Measurements from ENCODE around the gene MTHFD1. TPM values are rescaled to one million over a fixed set of nuclear protein-coding genes. Genes with fewer than 3 reads are reported as not detected.

MTHFD1 gene
- total and polyA plus RNA-seq, 2 donors (not counting 3 experiments of a cell fraction or from before 2014, with no cell fraction given), result 26.3 to 114 TPM

- H3K9ac ChIP-seq (replicated peaks; ENCODE audit: extremely low read depth, insufficient read depth, low read length), result no peak overlapping the region
- H3K27me3 ChIP-seq (ENCODE audit: control insufficient read depth in 2 of 2, insufficient read depth in 2 of 2, low read length in 2 of 2), result no peaks in the 10 kb centered on the region
- no peaks in the 10 kb centered on the region for H3K9me3 ChIP-seq (replicated peaks; ENCODE audit: control insufficient read depth, insufficient read depth, low read length)
- H2AFZ ChIP-seq (ENCODE audit: low read depth, low read length), result no peak overlapping the region
- dilution Hi-C loops (cut with MboI; ENCODE audit: extremely low pct_ligation_motif_present, low sequenced_read_pairs), result no loop called here
- no peak for FAIRE-seq
- H4K20me1 ChIP-seq (replicated peaks; ENCODE audit: control insufficient read depth, extremely low read depth, insufficient read depth, low read length), result no peaks in the 10 kb centered on the region
- CTCF ChIA-PET, result interaction anchor here (0.7 to 3.9 kb wide), 4 partner anchors 12 to 81 kb away, joined by 3 to 22 read pairs (median 4); no protein-coding TSS in a partner anchor
- no TSS peak for BruUV-seq (replicated peaks)
- no peak overlapping the region for H3K4me2 ChIP-seq (ENCODE audit: insufficient read depth, low read length)
- peaks cover 16% of the 10 kb centered on the region for H3K4me1 ChIP-seq (ENCODE audit: control insufficient read depth, extremely low read depth, insufficient read depth, low read length)
- no peaks in the 10 kb centered on the region for H3K79me2 ChIP-seq (ENCODE audit: control insufficient read depth, insufficient read depth, low read length)
- H3K9me1 ChIP-seq (replicated peaks; ENCODE audit: control insufficient read depth, extremely low read depth, insufficient read depth, low read length), result no peaks in the 10 kb centered on the region
- H3K27ac ChIP-seq (ENCODE audit: insufficient read depth, low read depth, low read length), result no peak overlapping the region
- POLR2A ChIA-PET, result interaction anchor here (0.7 kb wide), 1 partner anchor 423 kb away, joined by 8 read pairs; no protein-coding TSS in a partner anchor
- H3K36me3 ChIP-seq (ENCODE audit: control insufficient read depth in 2 of 2, extremely low read depth in 1 of 2, insufficient read depth in 2 of 2, low read length in 2 of 2), result peaks cover 4 to 14% of the 10 kb centered on the region in 2 experiments
- no peak overlapping the region for H3K4me3 ChIP-seq (replicated peaks in 1 of 3; ENCODE audit: insufficient read depth in 1 of 3, low read depth in 1 of 3, low read length in 3 of 3)
- DNase-seq (ENCODE audit: low read depth, low spot score), result no peak
- intact Hi-C loops (cut with micrococcal nuclease), result no loop called here
- TF ChIP-seq MAX (IDR thresholded peaks at IDR 0.05; ENCODE audit: insufficient read depth, insufficient read length), result no peak
Observed at GRCh38 chr14:64434528-64434927, 46.4 kb downstream of the MTHFD1 start.

GRCh38 chr14:64438181-64438841 lies 50.2 kb downstream of the MTHFD1 start:
- no peaks in the 10 kb centered on the region for H3K27me3 ChIP-seq (ENCODE audit: control insufficient read depth in 2 of 2, insufficient read depth in 2 of 2, low read length in 2 of 2)
- no peaks in the 10 kb centered on the region for H3K9me1 ChIP-seq (replicated peaks; ENCODE audit: control insufficient read depth, extremely low read depth, insufficient read depth, low read length)
- peak overlapping the region; percentile 53 for H3K27ac ChIP-seq (ENCODE audit: insufficient read depth, low read depth, low read length)
- intact Hi-C loops (cut with micrococcal nuclease), result no loop called here
- H3K4me2 ChIP-seq (ENCODE audit: insufficient read depth, low read length), result peak overlapping the region; percentile 57
- no peaks in the 10 kb centered on the region for H3K9me3 ChIP-seq (replicated peaks; ENCODE audit: control insufficient read depth, insufficient read depth, low read length)
- peak; percentile 79 for TF ChIP-seq FOS (IDR thresholded peaks at IDR 0.05; ENCODE audit: borderline replicate concordance, insufficient read depth, low read length)
- no peak for TF ChIP-seq MAX (IDR thresholded peaks at IDR 0.05; ENCODE audit: insufficient read depth, insufficient read length)
- no peak for TF ChIP-seq EZH2 (IDR thresholded peaks at IDR 0.05; ENCODE audit: borderline replicate concordance, low read depth, low read length, severe bottlenecking)
- peak; percentile 46 for TF ChIP-seq JUN (IDR thresholded peaks at IDR 0.05; ENCODE audit: borderline replicate concordance, insufficient read depth, insufficient read length, low read depth)
- no peak for TF ChIP-seq CTCF (IDR thresholded peaks at IDR 0.05; ENCODE audit: extremely low read depth in 1 of 2, insufficient read depth in 1 of 2, low read depth in 1 of 2, low read length in 2 of 2)
- no peak for TF ChIP-seq POLR2A (IDR thresholded peaks at IDR 0.05; ENCODE audit: low read depth, low read length)
- no peak for TF ChIP-seq POLR2AphosphoS5 (IDR thresholded peaks at IDR 0.05; ENCODE audit: insufficient read depth, low read depth, low read length)
- no peak for TF ChIP-seq MYC (IDR thresholded peaks at IDR 0.05; ENCODE audit: low read depth, low read length)
- no peak for TF ChIP-seq GATA2 (IDR thresholded peaks at IDR 0.05; ENCODE audit: insufficient read depth, insufficient read length, low read depth, low read length)
- dilution Hi-C loops (cut with MboI; ENCODE audit: extremely low pct_ligation_motif_present, low sequenced_read_pairs), result no loop called here
- peak overlapping the region; percentile 34 for H2AFZ ChIP-seq (ENCODE audit: low read depth, low read length)
- no peaks in the 10 kb centered on the region for H4K20me1 ChIP-seq (replicated peaks; ENCODE audit: control insufficient read depth, extremely low read depth, insufficient read depth, low read length)
- peak overlapping the region; percentile 19 for H3K9ac ChIP-seq (replicated peaks; ENCODE audit: extremely low read depth, insufficient read depth, low read length)
- peaks cover 2 to 15% of the 10 kb centered on the region in 2 experiments for H3K36me3 ChIP-seq (ENCODE audit: control insufficient read depth in 2 of 2, extremely low read depth in 1 of 2, insufficient read depth in 2 of 2, low read length in 2 of 2)
- no peaks in the 10 kb centered on the region for H3K79me2 ChIP-seq (ENCODE audit: control insufficient read depth, insufficient read depth, low read length)
- peak; percentile 76 for DNase-seq (ENCODE audit: low read depth, low spot score)
- no peak overlapping the region for H3K4me3 ChIP-seq (replicated peaks in 1 of 3; ENCODE audit: insufficient read depth in 1 of 3, low read depth in 1 of 3, low read length in 3 of 3)
- peak; percentile 89 for FAIRE-seq
- POLR2A ChIA-PET, result no interaction called here
- CTCF ChIA-PET, result interaction anchor here (0.6 to 1.6 kb wide), 4 partner anchors 8 to 94 kb away, joined by 3 to 8 read pairs (median 3); partner anchors contain the start of gene MTHFD1
- no TSS peak for BruUV-seq (replicated peaks)
- peaks cover 16% of the 10 kb centered on the region for H3K4me1 ChIP-seq (ENCODE audit: control insufficient read depth, extremely low read depth, insufficient read depth, low read length)

Measured in endothelial cell of umbilical vein (primary cell).